HG03039 (cell line): ENCODE data around the gene DIRAS1.
"Not testable (repeated sequence)": the region's sequence is repeated elsewhere in the genome, so short reads cannot be mapped to it uniquely, and the experiment has no call there.

Experiments used
- ATAC-seq: cut with Tn5 transposase; IDR thresholded peaks from one replicate; pipeline ENCODE4 v1.9.1; 2021; ENCODE audit warnings: mild to moderate bottlenecking, moderate library complexity; ENCODE audit not compliant: unreplicated experiment

Gene DIRAS1

GRCh38 chr19:2714102-2714501, 7.1 kb downstream of the DIRAS1 start:
- ATAC-seq: not testable (repeated sequence)

- not testable (repeated sequence) for ATAC-seq
These were observed 8.0 kb downstream of the DIRAS1 start for GRCh38 chr19:2713170-2713569.

GRCh38 chr19:2711875-2712205, 9.3 kb downstream of the DIRAS1 start:
- ATAC-seq: no peak

GRCh38 chr19:2711172-2711874, 9.8 kb downstream of the DIRAS1 start:
- ATAC-seq: no peak

- ATAC-seq: no peak
These were observed 14.9 kb downstream of the DIRAS1 start for GRCh38 chr19:2706251-2706650.

GRCh38 chr19:2703691-2704216, 17.4 kb downstream of the DIRAS1 start:
- no peak for ATAC-seq

- ATAC-seq: no peak
These were observed 18.1 kb downstream of the DIRAS1 start for GRCh38 chr19:2703077-2703437.

- peak; percentile 81 for ATAC-seq
These were observed 18.7 kb downstream of the DIRAS1 start, which contains the start of gene GNG7 for GRCh38 chr19:2702170-2703076. TSS of gene GNG7 (minus strand) at chr19:2702694. CDS start at chr19:2520688, 182,006 bp downstream.

- ATAC-seq: no peak
These were observed 19.6 kb downstream of the DIRAS1 start for GRCh38 chr19:2701361-2702169.

GRCh38 chr19:2700660-2701360, 20.4 kb downstream of the DIRAS1 start:
- ATAC-seq: no peak

- no peak for ATAC-seq
These were observed 21.6 kb downstream of the DIRAS1 start for GRCh38 chr19:2699413-2700140.

- no peak for ATAC-seq
These were observed 27.0 kb downstream of the DIRAS1 start for GRCh38 chr19:2694196-2694595.

GRCh38 chr19:2693492-2694160, 27.5 kb downstream of the DIRAS1 start:
- ATAC-seq: no peak

GRCh38 chr19:2691951-2692350, 29.2 kb downstream of the DIRAS1 start:
- ATAC-seq: no peak

- no peak for ATAC-seq
These were observed 30.3 kb downstream of the DIRAS1 start for GRCh38 chr19:2690856-2691255.

GRCh38 chr19:2686360-2686759, 34.8 kb downstream of the DIRAS1 start:
- ATAC-seq: no peak

GRCh38 chr19:2685204-2685704, 35.9 kb downstream of the DIRAS1 start:
- ATAC-seq: no peak

GRCh38 chr19:2683430-2684003, 37.7 kb downstream of the DIRAS1 start:
- ATAC-seq: no peak

GRCh38 chr19:2680808-2681207, 40.4 kb downstream of the DIRAS1 start:
- no peak for ATAC-seq
